Measurements from ENCODE around the gene NAP1L4.
"Not testable (repeated sequence)": the region's sequence is repeated elsewhere in the genome, so short reads cannot be mapped to it uniquely, and the experiment has no call there.

The NAP1L4 gene

GRCh38 chr11:2940921-2941821 lies 51.0 kb downstream of the NAP1L4 start:
- Histone ChIP-seq H3K27me3 (ENCODE audit: insufficient read depth, low read length) (no peaks in the 10 kb centered on the region), H3F3A (ENCODE audit: insufficient read depth, low read length) (no peaks in the 10 kb centered on the region), H3K9me2 (ENCODE audit: low read depth, low read length) (no peaks in the 10 kb centered on the region), H3K4me3 (ENCODE audit: low read depth, low read length, poor library complexity, severe bottlenecking) (no peak overlapping the region), H3K9ac (ENCODE audit: low read length) (no peak overlapping the region), H3K27ac (ENCODE audit: low read depth, low read length, poor library complexity, severe bottlenecking) (no peak overlapping the region), H3K36me3 (ENCODE audit: insufficient read depth, low read length) (peaks cover 28% of the 10 kb centered on the region), H4K20me1 (ENCODE audit: insufficient read depth, low read length) (no peaks in the 10 kb centered on the region), H3K4me2 (ENCODE audit: low read length) (no peak overlapping the region), H2AFZ (ENCODE audit: low read length) (no peak overlapping the region), H3K9me3 (ENCODE audit: low read length) (peaks cover 15% of the 10 kb centered on the region), H3K4me1 (ENCODE audit: insufficient read depth, low read length, severe bottlenecking) (peaks cover 9% of the 10 kb centered on the region), H3K79me2 (ENCODE audit: insufficient read depth, low read length) (no peaks in the 10 kb centered on the region)
- TF ChIP-seq EZH2 (IDR thresholded peaks at IDR 0.05; ENCODE audit: borderline replicate concordance, low read length) (no peak), CTCF (IDR thresholded peaks at IDR 0.05; ENCODE audit: low read length) (no peak)

- Histone ChIP-seq H3K27ac (ENCODE audit: low read depth, low read length, poor library complexity, severe bottlenecking) (no peak overlapping the region), H3K27me3 (ENCODE audit: insufficient read depth, low read length) (no peaks in the 10 kb centered on the region), H3K36me3 (ENCODE audit: insufficient read depth, low read length) (peaks cover 20% of the 10 kb centered on the region), H3K9ac (ENCODE audit: low read length) (no peak overlapping the region), H3K79me2 (ENCODE audit: insufficient read depth, low read length) (no peaks in the 10 kb centered on the region), H3K4me3 (ENCODE audit: low read depth, low read length, poor library complexity, severe bottlenecking) (no peak overlapping the region), H3K4me1 (ENCODE audit: insufficient read depth, low read length, severe bottlenecking) (peaks cover 9% of the 10 kb centered on the region), H3K9me2 (ENCODE audit: low read depth, low read length) (no peaks in the 10 kb centered on the region), H4K20me1 (ENCODE audit: insufficient read depth, low read length) (no peaks in the 10 kb centered on the region), H3K4me2 (ENCODE audit: low read length) (no peak overlapping the region), H2AFZ (ENCODE audit: low read length) (no peak overlapping the region), H3F3A (ENCODE audit: insufficient read depth, low read length) (no peaks in the 10 kb centered on the region), H3K9me3 (ENCODE audit: low read length) (peaks cover 15% of the 10 kb centered on the region)
- no peak for TF ChIP-seq EZH2 (IDR thresholded peaks at IDR 0.05; ENCODE audit: borderline replicate concordance, low read length)
- no peak for TF ChIP-seq CTCF (IDR thresholded peaks at IDR 0.05; ENCODE audit: low read length)
Measured at GRCh38 chr11:2940147-2940920, 51.8 kb downstream of the NAP1L4 start.

GRCh38 chr11:2938458-2939418 lies 53.4 kb downstream of the NAP1L4 start:
- H2AFZ ChIP-seq (ENCODE audit: low read length); H3K4me3 ChIP-seq (ENCODE audit: low read depth, low read length, poor library complexity, severe bottlenecking); H3K27ac ChIP-seq (ENCODE audit: low read depth, low read length, poor library complexity, severe bottlenecking); H3K79me2 ChIP-seq (ENCODE audit: insufficient read depth, low read length); H3K9ac ChIP-seq (ENCODE audit: low read length); H3K4me1 ChIP-seq (ENCODE audit: insufficient read depth, low read length, severe bottlenecking); H3F3A ChIP-seq (ENCODE audit: insufficient read depth, low read length); H4K20me1 ChIP-seq (ENCODE audit: insufficient read depth, low read length); H3K4me2 ChIP-seq (ENCODE audit: low read length); H3K27me3 ChIP-seq (ENCODE audit: insufficient read depth, low read length); H3K36me3 ChIP-seq (ENCODE audit: insufficient read depth, low read length); H3K9me2 ChIP-seq (ENCODE audit: low read depth, low read length): not testable (repeated sequence)
- H3K9me3 ChIP-seq (ENCODE audit: low read length), result peaks cover 15% of the 10 kb centered on the region

- not testable (repeated sequence) for H3K4me1 ChIP-seq (ENCODE audit: insufficient read depth, low read length, severe bottlenecking); H2AFZ ChIP-seq (ENCODE audit: low read length); H3K4me2 ChIP-seq (ENCODE audit: low read length); H3K27me3 ChIP-seq (ENCODE audit: insufficient read depth, low read length); H3K27ac ChIP-seq (ENCODE audit: low read depth, low read length, poor library complexity, severe bottlenecking); H3F3A ChIP-seq (ENCODE audit: insufficient read depth, low read length); H3K9ac ChIP-seq (ENCODE audit: low read length); H3K79me2 ChIP-seq (ENCODE audit: insufficient read depth, low read length); H3K36me3 ChIP-seq (ENCODE audit: insufficient read depth, low read length); H4K20me1 ChIP-seq (ENCODE audit: insufficient read depth, low read length); H3K4me3 ChIP-seq (ENCODE audit: low read depth, low read length, poor library complexity, severe bottlenecking); H3K9me2 ChIP-seq (ENCODE audit: low read depth, low read length)
- peaks cover 15% of the 10 kb centered on the region for H3K9me3 ChIP-seq (ENCODE audit: low read length)
Measured at GRCh38 chr11:2937641-2938457, 54.3 kb downstream of the NAP1L4 start.

All from OCI-LY1 (cell line).